ENCODE data around the gene MRTFA.

GRCh38 chr22:40592352-40593113, 44.0 kb downstream of the MRTFA start:
- TF ChIP-seq CTCF (IDR thresholded peaks at IDR 0.05) (no peak), POLR2A (IDR thresholded peaks at IDR 0.05) (no peak), POLR2AphosphoS5 (IDR thresholded peaks at IDR 0.05) (no peak), EP300 (IDR thresholded peaks at IDR 0.05) (no peak)
